GM12878 (cell line): ENCODE measurements around the gene KLK3. TPM values are rescaled to one million over a fixed set of nuclear protein-coding genes. Genes with fewer than 3 reads are reported as not detected.

ENCODE experiments used
- ATAC-seq: fragments of 200-7000 bp; cut with Tn5 transposase; 3 replicates; pipeline ENCODE4 v1.9.1; 2020; ENCODE audit warnings: mild to moderate bottlenecking, moderate library complexity
- BruUV-seq: library from RNA; stranded (reverse); fragments of 400-500 nt; replicated peaks from 2 replicates; lab custom pipeline; 2021; lab: Mats Ljungman, UMichigan
- CTCF ChIA-PET: fragments of 300-600 bp; sonication (Branson Sonifier 250); formaldehyde crosslinking; extraction: SDS; loops from one replicate; lab custom pipeline; 2021; ENCODE audit warnings: inconsistent platforms; lab: Yijun Ruan, JAX
- POLR2A ChIA-PET: fragments of 350-600 bp; formaldehyde crosslinking; extraction: SDS; loops from one replicate; lab custom pipeline; 2021; ENCODE audit warnings: inconsistent platforms; lab: Charles Lee
- RAD21 ChIA-PET: fragments of 300-600 bp; sonication (Branson Sonifier 250); formaldehyde crosslinking; loops from one replicate; lab custom pipeline; 2023; ENCODE audit warnings: antibody characterized with exemption; ENCODE audit not compliant: unreplicated experiment; lab: Charles Lee
- SMC1A ChIA-PET: fragments of 300-600 bp; sonication (Branson Sonifier 250); formaldehyde crosslinking; loops from one replicate; lab custom pipeline; 2023; ENCODE audit not compliant: unreplicated experiment, uncharacterized antibody; lab: Charles Lee
- DNase-seq: peaks from one replicate; pipeline ENCODE4 v3.0.0-alpha.2; 2011; ENCODE audit warnings: low read depth, low spot score
- FAIRE-seq: peaks from 3 replicates; lab custom pipeline; 2011; peaks lifted over from hg19 to GRCh38; lab: Jason Lieb, UNC
- H2AFZ ChIP-seq: 2 replicates; pipeline ENCODE4 v1.6.0; 2011; ENCODE audit warnings: low read depth, low read length, control low read depth; ENCODE audit not compliant: control insufficient read depth
- H3K27ac ChIP-seq: 2 replicates; pipeline ENCODE4 v1.5.1; 2011; ENCODE audit warnings: control low read depth; ENCODE audit not compliant: control insufficient read depth, insufficient read depth
- H3K27me3 ChIP-seq, 2 experiments: replicated peaks in 1 of 2; 2 replicates each; pipeline versions ENCODE4 v1.6.0 to v1.6.1; 2011; ENCODE audit warnings: low read length in 1 of 2; ENCODE audit not compliant: control insufficient read depth in 2 of 2, insufficient read depth in 2 of 2
- H3K36me3 ChIP-seq, 2 experiments: 2 replicates each; pipeline ENCODE4 v1.5.1; 2011; ENCODE audit warnings: low read length in 1 of 2; ENCODE audit not compliant: control insufficient read depth in 2 of 2, insufficient read depth in 2 of 2
- H3K4me1 ChIP-seq: 2 replicates; pipeline ENCODE4 v1.6.1; 2011; ENCODE audit warnings: mild to moderate bottlenecking, low read length, moderate library complexity, mixed read lengths; ENCODE audit not compliant: control insufficient read depth, insufficient read depth
- H3K4me2 ChIP-seq: 2 replicates; pipeline ENCODE4 v1.6.0; 2011; ENCODE audit warnings: control low read depth; ENCODE audit not compliant: control insufficient read depth, insufficient read depth
- H3K4me3 ChIP-seq: fragments of 200-600 bp; sonication (generic); 2 replicates; pipeline ENCODE4 v1.5.1; 2016
- H3K79me2 ChIP-seq: 2 replicates; pipeline ENCODE4 v1.6.0; 2011; ENCODE audit warnings: low read length; ENCODE audit not compliant: control insufficient read depth, insufficient read depth
- H3K9ac ChIP-seq: 2 replicates; pipeline ENCODE4 v1.8.0; 2011; ENCODE audit warnings: low read length, control low read depth, mixed read lengths; ENCODE audit not compliant: control insufficient read depth, insufficient read depth
- H3K9me3 ChIP-seq: replicated peaks from 3 replicates; pipeline ENCODE4 v1.5.1; 2011; ENCODE audit warnings: mild to moderate bottlenecking, low read length; ENCODE audit not compliant: control insufficient read depth, insufficient read depth
- H4K20me1 ChIP-seq: 2 replicates; pipeline ENCODE4 v1.6.0; 2011; ENCODE audit not compliant: control insufficient read depth, insufficient read depth
- EGR1 ChIP-seq, 2 experiments: IDR thresholded peaks; 1 replicate in 1 of 2; 2 replicates in 1 of 2; pipeline ENCODE4 v1.6.1; 2011 to 2012; ENCODE audit warnings: low read depth in 2 of 2, low read length in 2 of 2, borderline replicate concordance in 1 of 2, mild to moderate bottlenecking in 1 of 2, moderate library complexity in 1 of 2
- KLF5 ChIP-seq: fragments of 450-650 bp; IDR thresholded peaks from 2 replicates; pipeline ENCODE4 v1.6.1; 2014; ENCODE audit warnings: mild to moderate bottlenecking; ENCODE audit not compliant: partially characterized antibody
- RUNX3 ChIP-seq: IDR thresholded peaks from 2 replicates; pipeline ENCODE4 v1.6.1; 2012; ENCODE audit warnings: low read length, inconsistent platforms
- SIX5 ChIP-seq: IDR thresholded peaks from 2 replicates; pipeline ENCODE4 v1.6.1; 2011; ENCODE audit warnings: mild to moderate bottlenecking, low read depth, low read length, moderate library complexity; ENCODE audit not compliant: severe bottlenecking
- SMAD1 ChIP-seq: fragments of 450-650 bp; IDR thresholded peaks from 2 replicates; pipeline ENCODE4 v1.6.1; 2018; ENCODE audit warnings: mild to moderate bottlenecking, low read depth; ENCODE audit not compliant: partially characterized antibody
- STAT3 ChIP-seq: IDR thresholded peaks from 2 replicates; pipeline ENCODE4 v1.6.1; 2011; ENCODE audit warnings: low read depth, low read length, improper control_type of control experiment
- TAF1 ChIP-seq: IDR thresholded peaks from 2 replicates; pipeline ENCODE4 v1.6.1; 2011; ENCODE audit warnings: mild to moderate bottlenecking, low read depth, low read length, borderline replicate concordance
- TBL1XR1 ChIP-seq: IDR thresholded peaks from 2 replicates; pipeline ENCODE4 v1.6.1; 2012; ENCODE audit warnings: low read depth, low read length, improper control_type of control experiment
- ZBTB33 ChIP-seq: fragments of 450-650 bp; IDR thresholded peaks from 2 replicates; pipeline ENCODE4 v1.6.1; 2017; ENCODE audit warnings: mild to moderate bottlenecking
- WGBS: methylation state at CpG from one replicate; pipeline ENCODE4 v1.1.6; 2016; ENCODE audit warnings: low lambda C conversion rate; ENCODE audit not compliant: insufficient replicate concordance, insufficient coverage; ENCODE audit errors: missing lambda C conversion rate; 5-methylcytosine and 5-hydroxymethylcytosine counted together
- in situ Hi-C: fragments of 300-500 bp; cut with MboI; formaldehyde crosslinking; loops from 9 replicates; pipeline ENCODE4 v1.14.3; 2018; ENCODE audit warnings: mixed read lengths
- intact Hi-C: fragments of 100-400 bp; cut with micrococcal nuclease; formaldehyde crosslinking; loops from one replicate; pipeline ENCODE4 v1.14.2; 2022; ENCODE audit not compliant: unreplicated experiment
- polyA plus RNA-seq, 11 experiments: library from polyadenylated mRNA; depleted of rRNA in 4 of 11; unstranded in 6 of 11; stranded (reverse) in 5 of 11; fragments of >200 nt; fragmentation: Nextera tagmentation in 4 of 11; fragmentation: Illumina TruSeq in 1 of 11; extraction: Ambion mirVana in 4 of 11; extraction: Trizol in 1 of 11; gene quantifications; 1 replicate in 1 of 11; 2 replicates in 10 of 11; pipeline versions ENCODE4 v1.2.1 to v1.2.3, GENCODE V29; 2011 to 2016; ENCODE audit warnings: inconsistent platforms in 2 of 11, missing spikeins in 2 of 11, low read depth in 1 of 11
- total RNA-seq, 4 experiments: library from RNA; depleted of rRNA in 3 of 4; stranded (reverse); fragments of >200 nt in 3 of 4; fragmentation: Illumina TruSeq in 1 of 4; extraction: Trizol in 1 of 4; gene quantifications; 2 replicates each; pipeline versions ENCODE4 v1.2.1 to v1.2.3, GENCODE V29; 2013 to 2021
- TF ChIP-seq, protein P1 (sequence below): fragments of 150-350 bp; IDR thresholded peaks from 2 replicates; pipeline ENCODE4 v1.6.1; 2016; ENCODE audit warnings: low read depth, low read length

Gene KLK3
- total and polyA plus RNA-seq, 10 of the 15 experiments (the other 5 are each of a cell fraction or from before 2014, with no cell fraction given), result 0.31 TPM; not detected in 9

- H3K27ac ChIP-seq, result no peak overlapping the region
- in situ Hi-C loops, result loop anchor here (10.0 kb wide), 1 partner anchor 540 kb away; no protein-coding TSS in a partner anchor
- TF ChIP-seq TBL1XR1 (no peak), KLF5 (no peak), RUNX3 (no peak), TAF1 (no peak), SMAD1 (peak; percentile 77), STAT3 (no peak), SIX5 (no peak), EGR1 (IDR thresholded peaks at IDR 0.05; ENCODE audit: borderline replicate concordance in 1 of 2, low read depth in 2 of 2, low read length in 2 of 2) (no peak), ZBTB33 (0 out of 2 replicates have a peak, but pooled peaks have one; percentile 50)
- TF ChIP-seq, protein P1, sequence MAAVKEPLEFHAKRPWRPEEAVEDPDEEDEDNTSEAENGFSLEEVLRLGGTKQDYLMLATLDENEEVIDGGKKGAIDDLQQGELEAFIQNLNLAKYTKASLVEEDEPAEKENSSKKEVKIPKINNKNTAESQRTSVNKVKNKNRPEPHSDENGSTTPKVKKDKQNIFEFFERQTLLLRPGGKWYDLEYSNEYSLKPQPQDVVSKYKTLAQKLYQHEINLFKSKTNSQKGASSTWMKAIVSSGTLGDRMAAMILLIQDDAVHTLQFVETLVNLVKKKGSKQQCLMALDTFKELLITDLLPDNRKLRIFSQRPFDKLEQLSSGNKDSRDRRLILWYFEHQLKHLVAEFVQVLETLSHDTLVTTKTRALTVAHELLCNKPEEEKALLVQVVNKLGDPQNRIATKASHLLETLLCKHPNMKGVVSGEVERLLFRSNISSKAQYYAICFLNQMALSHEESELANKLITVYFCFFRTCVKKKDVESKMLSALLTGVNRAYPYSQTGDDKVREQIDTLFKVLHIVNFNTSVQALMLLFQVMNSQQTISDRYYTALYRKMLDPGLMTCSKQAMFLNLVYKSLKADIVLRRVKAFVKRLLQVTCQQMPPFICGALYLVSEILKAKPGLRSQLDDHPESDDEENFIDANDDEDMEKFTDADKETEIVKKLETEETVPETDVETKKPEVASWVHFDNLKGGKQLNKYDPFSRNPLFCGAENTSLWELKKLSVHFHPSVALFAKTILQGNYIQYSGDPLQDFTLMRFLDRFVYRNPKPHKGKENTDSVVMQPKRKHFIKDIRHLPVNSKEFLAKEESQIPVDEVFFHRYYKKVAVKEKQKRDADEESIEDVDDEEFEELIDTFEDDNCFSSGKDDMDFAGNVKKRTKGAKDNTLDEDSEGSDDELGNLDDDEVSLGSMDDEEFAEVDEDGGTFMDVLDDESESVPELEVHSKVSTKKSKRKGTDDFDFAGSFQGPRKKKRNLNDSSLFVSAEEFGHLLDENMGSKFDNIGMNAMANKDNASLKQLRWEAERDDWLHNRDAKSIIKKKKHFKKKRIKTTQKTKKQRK, result no peak
- no peak overlapping the region for H2AFZ ChIP-seq
- H3K4me3 ChIP-seq, result no peak overlapping the region
- ChIA-PET POLR2A (interaction anchor here (0.7 to 1.0 kb wide), 2 partner anchors 9 kb away, joined by 4 to 5 read pairs; no protein-coding TSS in a partner anchor), RAD21 (interaction anchor here (1.3 to 2.0 kb wide), 3 partner anchors 26 to 74 kb away, joined by 3 to 8 read pairs (median 5); no protein-coding TSS in a partner anchor), SMC1A (interaction anchor here (0.9 to 1.7 kb wide), 3 partner anchors 19 to 79 kb away, joined by 4 to 6 read pairs (median 4); no protein-coding TSS in a partner anchor), CTCF (interaction anchor here (1.3 to 1.6 kb wide), 2 partner anchors 11 to 75 kb away, joined by 5 to 9 read pairs; no protein-coding TSS in a partner anchor)
- ATAC-seq (no peak), FAIRE-seq (no peak), DNase-seq (no peak)
- H3K79me2 ChIP-seq, result no peaks in the 10 kb centered on the region
- 60% methylated on average over 10 of the region's 10 CpGs for WGBS
- H3K4me2 ChIP-seq, result no peak overlapping the region
- no peak overlapping the region for H3K9ac ChIP-seq
- H3K9me3 ChIP-seq, result peaks cover 6% of the 10 kb centered on the region; the same call in 1 of the 3 replicates
- BruUV-seq, result no TSS peak
- H4K20me1 ChIP-seq, result no peaks in the 10 kb centered on the region
- intact Hi-C loops, result loop anchor here (5.0 to 10.0 kb wide), 2 partner anchors 57 to 540 kb away; no protein-coding TSS in a partner anchor
- H3K4me1 ChIP-seq, result peaks cover 37% of the 10 kb centered on the region
- no peaks in the 10 kb centered on the region for H3K36me3 ChIP-seq
- no peaks in the 10 kb centered on the region for H3K27me3 ChIP-seq
Observed at GRCh38 chr19:50894478-50895356, 40.0 kb downstream of the KLK3 start.
